Hematopoietic multipotent progenitor cell treated with erythropoietin and hydrocortisone succinate and interleukin-3 and kit ligand, for 17 days (in vitro differentiated cells): ENCODE measurements around the gene CKAP5.
"Not testable (repeated sequence)": the region's sequence is repeated elsewhere in the genome, so short reads cannot be mapped to it uniquely, and the experiment has no call there.

Experiments used
- DNase-seq: peaks from one replicate; pipeline ENCODE4 v3.0.0-alpha.2; 2015; ENCODE audit warnings: low spot score

The CKAP5 gene

GRCh38 chr11:46726206-46726862 is 119.7 kb downstream of the CKAP5 start:
- DNase-seq, result no peak

GRCh38 chr11:46725338-46726205 is 120.5 kb downstream of the CKAP5 start:
- no peak for DNase-seq

GRCh38 chr11:46724088-46724487 is 122.0 kb downstream of the CKAP5 start:
- no peak for DNase-seq

- no peak for DNase-seq
These were observed 122.8 kb downstream of the CKAP5 start for GRCh38 chr11:46723359-46723680.

GRCh38 chr11:46722566-46723358 is 123.3 kb downstream of the CKAP5 start:
- DNase-seq, result no peak

- DNase-seq, result no peak
These were observed 124.8 kb downstream of the CKAP5 start for GRCh38 chr11:46721286-46721685.

- no peak for DNase-seq
These were observed 126.4 kb downstream of the CKAP5 start for GRCh38 chr11:46719543-46720218.

GRCh38 chr11:46719048-46719542 is 127.0 kb downstream of the CKAP5 start, which contains the start of gene F2:
TSS of gene F2 (plus strand) at chr11:46719213. CDS start at chr11:46719236, 23 bp downstream.
- no peak for DNase-seq

GRCh38 chr11:46718155-46719019 is 127.7 kb downstream of the CKAP5 start:
- DNase-seq, result no peak

- not testable (repeated sequence) for DNase-seq
These were observed 128.3 kb downstream of the CKAP5 start for GRCh38 chr11:46717825-46718154.

GRCh38 chr11:46712874-46713576 is 133.1 kb downstream of the CKAP5 start:
- DNase-seq, result no peak

- no peak for DNase-seq
These were observed 134.8 kb downstream of the CKAP5 start for GRCh38 chr11:46711303-46711702.

GRCh38 chr11:46710821-46711269 is 135.2 kb downstream of the CKAP5 start:
- no peak for DNase-seq

- DNase-seq, result not testable (repeated sequence)
These were observed 136.7 kb downstream of the CKAP5 start for GRCh38 chr11:46709351-46709750.

GRCh38 chr11:46706886-46707285 is 139.2 kb downstream of the CKAP5 start:
- no peak for DNase-seq

- no peak for DNase-seq
These were observed 140.9 kb downstream of the CKAP5 start for GRCh38 chr11:46705070-46705688.

GRCh38 chr11:46701078-46701654 is 144.9 kb downstream of the CKAP5 start:
- no peak for DNase-seq

- peak; percentile 98 for DNase-seq
These were observed 145.6 kb downstream of the CKAP5 start, which contains the start of the genes ARHGAP1 and ZNF408 for GRCh38 chr11:46700241-46701077. TSS of gene ARHGAP1 (minus strand) at chr11:46700619. CDS start at chr11:46696107, 4,512 bp downstream. TSS of gene ZNF408 (plus strand) at chr11:46701031. CDS start at chr11:46701048, 17 bp downstream.
